Subcutaneous adipose tissue (tissue), 4 donors: ENCODE data around the gene DPH6. TPM values are rescaled to one million over a fixed set of nuclear protein-coding genes. Genes with fewer than 3 reads are reported as not detected.

Source experiments
- CTCF ChIP-seq: fragments of 450-650 bp; IDR thresholded peaks from one replicate; pipeline ENCODE4 v1.5.1; 2016; ENCODE audit warnings: low read depth, mild to moderate bottlenecking, control low read depth, antibody characterized with exemption, moderate library complexity
- total RNA-seq, 4 donors: library from RNA; depleted of rRNA; stranded (reverse); fragments of >200 nt; gene quantifications; one replicate each; pipeline ENCODE4 v1.1.0, GENCODE V29; 2016

The DPH6 gene
- total RNA-seq, 4 donors from 2014 or later = 10.2 to 22.3 (median 20.1) TPM

GRCh38 chr15:35496585-35496984, 49.4 kb downstream of the DPH6 start:
- TF ChIP-seq CTCF = no peak

GRCh38 chr15:35495080-35495479, 50.9 kb downstream of the DPH6 start:
- TF ChIP-seq CTCF = no peak

- no peak for TF ChIP-seq CTCF
Observed at GRCh38 chr15:35491999-35492398, 54.0 kb downstream of the DPH6 start.

GRCh38 chr15:35491173-35491572, 54.8 kb downstream of the DPH6 start:
- no peak for TF ChIP-seq CTCF

- no peak for TF ChIP-seq CTCF
Observed at GRCh38 chr15:35490511-35490910, 55.5 kb downstream of the DPH6 start.

GRCh38 chr15:35487417-35487816, 58.5 kb downstream of the DPH6 start:
- no peak for TF ChIP-seq CTCF

- TF ChIP-seq CTCF = no peak
Observed at GRCh38 chr15:35486296-35486695, 59.7 kb downstream of the DPH6 start.
